GM18508 (cell line): ENCODE results near the gene HTD2.

Experiments
- ATAC-seq: cut with Tn5 transposase; IDR thresholded peaks from one replicate; pipeline ENCODE4 v1.9.1; 2021; ENCODE audit warnings: moderate number of reproducible peaks; ENCODE audit not compliant: insufficient read depth, unreplicated experiment

The HTD2 gene

GRCh38 chr3:58353722-58354553 lies 47.6 kb downstream of the HTD2 start:
- ATAC-seq: no peak

- no peak for ATAC-seq
Measured at GRCh38 chr3:58355179-58355578, 48.9 kb downstream of the HTD2 start.

DNA sequence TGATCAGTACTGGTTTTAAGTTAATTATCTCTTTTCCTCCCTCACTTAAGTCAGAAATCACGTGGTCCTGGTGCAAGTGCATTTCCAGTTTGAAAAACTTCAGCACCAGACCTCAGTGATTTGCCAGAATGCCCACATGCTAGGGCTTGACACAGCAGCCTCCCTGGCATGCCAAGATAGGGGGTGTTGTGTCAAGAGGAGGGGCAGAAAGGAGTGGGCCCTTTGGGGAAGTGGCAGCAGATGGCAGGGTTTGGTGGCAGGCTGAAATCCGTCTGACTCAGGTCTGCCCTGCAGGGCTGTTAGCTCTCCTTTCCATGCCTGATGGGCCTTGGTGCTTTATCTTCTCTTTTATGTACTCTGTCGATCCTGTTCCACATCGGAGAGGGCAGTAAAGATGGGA lies 49.7 kb downstream of the HTD2 start:
- no peak for ATAC-seq

DNA sequence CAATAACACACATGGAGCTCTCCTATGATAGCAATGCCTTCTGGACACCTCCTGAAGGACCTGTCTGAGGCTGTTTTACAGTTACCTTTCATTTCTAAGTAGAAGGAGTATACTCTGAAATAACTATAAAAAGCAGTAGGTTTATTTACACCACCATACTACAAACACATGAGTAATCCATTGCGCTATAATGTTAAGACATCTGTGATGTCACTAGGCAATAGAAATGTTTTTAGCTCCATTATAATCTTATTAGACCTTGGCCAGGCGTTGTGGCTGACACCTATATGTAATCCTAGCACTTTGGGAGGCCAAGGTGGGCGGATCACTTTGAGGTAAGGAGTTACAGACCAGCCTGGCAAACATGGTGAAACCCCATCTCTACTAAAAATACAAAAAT lies 51.1 kb downstream of the HTD2 start:
- ATAC-seq: no peak

DNA sequence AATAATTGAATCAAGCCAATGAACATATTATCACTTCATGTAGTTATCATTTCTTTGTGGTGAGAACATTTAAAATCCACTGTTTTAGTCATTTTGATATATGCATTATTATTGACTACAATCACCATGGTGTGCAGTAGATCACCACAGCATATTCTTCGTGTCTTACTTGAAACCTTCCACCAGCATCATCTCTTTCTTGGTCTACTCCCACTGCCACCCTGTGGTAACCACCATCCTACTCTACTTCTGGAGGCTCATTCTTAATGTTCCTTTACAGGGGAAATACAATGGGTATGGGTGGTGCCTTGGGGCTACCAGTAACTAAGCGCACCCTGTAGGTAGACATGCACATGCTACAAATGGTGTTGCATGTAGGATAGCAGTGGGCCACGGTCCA lies 51.8 kb downstream of the HTD2 start:
- no peak for ATAC-seq

- ATAC-seq: no peak
Measured at GRCh38 chr3:58358808-58359207, 52.5 kb downstream of the HTD2 start.

DNA sequence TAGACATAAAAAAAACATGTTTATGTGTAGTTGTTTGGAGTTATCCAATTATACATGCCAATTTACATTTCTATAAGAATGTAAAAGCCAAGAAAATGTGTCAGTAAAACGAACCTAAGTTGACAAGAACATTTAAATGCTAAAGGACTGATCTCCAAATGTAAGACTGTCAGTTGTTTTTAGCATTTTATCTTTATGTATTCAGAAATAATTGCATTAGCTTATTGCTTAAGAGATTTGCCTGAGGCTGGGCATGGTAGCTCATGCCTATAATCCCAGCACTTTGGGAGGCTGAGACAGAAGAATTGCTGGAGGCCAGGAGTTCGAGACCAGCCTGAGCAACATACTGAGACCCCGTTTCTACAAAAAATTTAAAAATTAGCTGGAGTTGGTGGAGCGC lies 53.3 kb downstream of the HTD2 start:
- ATAC-seq: no peak

- no peak for ATAC-seq
Measured at GRCh38 chr3:58361866-58362265, 55.5 kb downstream of the HTD2 start.

DNA sequence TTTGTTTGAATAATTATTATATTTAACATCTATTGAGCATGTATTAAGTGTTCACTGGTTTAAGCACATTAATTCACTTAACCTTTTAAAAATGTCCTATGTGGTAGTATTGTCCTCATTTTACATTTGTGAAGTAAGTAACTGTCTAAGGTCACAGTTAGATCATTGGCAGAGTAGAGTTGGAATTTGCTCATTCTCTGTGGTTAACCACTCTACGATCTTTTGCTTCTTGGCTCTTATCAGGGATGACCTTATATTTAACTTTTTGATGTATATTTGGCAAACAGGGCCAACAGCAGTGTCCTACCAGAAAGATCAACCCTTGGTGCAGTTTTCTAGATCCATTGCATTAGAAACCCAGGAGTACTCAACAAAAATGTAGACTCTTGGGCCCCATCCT lies 60.4 kb downstream of the HTD2 start:
- no peak for ATAC-seq

DNA sequence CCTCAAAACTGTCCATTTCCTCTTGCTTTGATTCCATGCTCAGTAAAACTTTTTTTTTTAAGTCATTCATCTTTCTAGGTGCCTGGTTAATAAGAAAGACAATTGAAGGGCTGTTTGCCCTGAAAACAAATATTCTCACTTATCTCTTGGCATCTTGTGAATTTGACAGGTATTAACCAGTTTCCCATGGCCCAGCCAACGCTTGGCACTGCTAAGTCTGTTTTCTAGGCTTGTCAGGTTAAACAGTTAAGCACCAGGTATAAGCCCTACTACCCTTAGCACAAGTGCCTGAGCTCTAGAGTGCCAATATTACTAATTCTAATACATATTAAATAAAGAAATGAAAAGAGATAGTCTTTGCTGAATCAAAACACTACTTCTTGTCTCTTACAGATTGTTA lies 62.7 kb downstream of the HTD2 start:
- ATAC-seq: no peak
